ENCODE data around the gene MAG. TPM values are rescaled to one million over a fixed set of nuclear protein-coding genes. Genes with fewer than 3 reads are reported as not detected.

MAG gene
- total and polyA plus RNA-seq, 10 of the 15 experiments (the other 5 are each of a cell fraction or from before 2014, with no cell fraction given): 0.03 to 0.82 (median 0.17) TPM; not detected in 2

- TF ChIP-seq, protein P1, sequence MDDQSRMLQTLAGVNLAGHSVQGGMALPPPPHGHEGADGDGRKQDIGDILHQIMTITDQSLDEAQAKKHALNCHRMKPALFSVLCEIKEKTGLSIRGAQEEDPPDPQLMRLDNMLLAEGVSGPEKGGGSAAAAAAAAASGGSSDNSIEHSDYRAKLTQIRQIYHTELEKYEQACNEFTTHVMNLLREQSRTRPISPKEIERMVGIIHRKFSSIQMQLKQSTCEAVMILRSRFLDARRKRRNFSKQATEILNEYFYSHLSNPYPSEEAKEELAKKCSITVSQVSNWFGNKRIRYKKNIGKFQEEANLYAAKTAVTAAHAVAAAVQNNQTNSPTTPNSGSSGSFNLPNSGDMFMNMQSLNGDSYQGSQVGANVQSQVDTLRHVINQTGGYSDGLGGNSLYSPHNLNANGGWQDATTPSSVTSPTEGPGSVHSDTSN (IDR thresholded peaks at IDR 0.05; ENCODE audit: insufficient replicate concordance, low read depth, low read length): no peak
- no peak for TF ChIP-seq ETV6 (conservative IDR thresholded peaks at IDR 0.05 in 1 of 2, IDR thresholded peaks at IDR 0.05 in 1 of 2; ENCODE audit: borderline replicate concordance in 1 of 2, low read depth in 1 of 2)
- TF ChIP-seq ZNF384 (IDR thresholded peaks at IDR 0.05; ENCODE audit: borderline replicate concordance, low read depth, low read length): no peak
- no peak for TF ChIP-seq RB1 (IDR thresholded peaks at IDR 0.05; ENCODE audit: borderline replicate concordance)
- no peak for TF ChIP-seq ZNF274 (IDR thresholded peaks at IDR 0.05; ENCODE audit: insufficient read depth, insufficient read length)
- TF ChIP-seq IKZF2 (IDR thresholded peaks at IDR 0.05): no peak
- TF ChIP-seq CTCF (IDR thresholded peaks at IDR 0.05 in 2 of 3, conservative IDR thresholded peaks at IDR 0.05 in 1 of 3; ENCODE audit: control insufficient read depth in 2 of 3, extremely low read depth in 1 of 3, insufficient read depth in 1 of 3, low read depth in 3 of 3, low read length in 3 of 3): no peak
- no peak for TF ChIP-seq WRNIP1 (IDR thresholded peaks at IDR 0.05; ENCODE audit: borderline replicate concordance, low read depth, low read length)
- TF ChIP-seq MTA3 (IDR thresholded peaks at IDR 0.05; ENCODE audit: borderline replicate concordance, low read length): no peak
- no peak for TF ChIP-seq LARP7 (IDR thresholded peaks at IDR 0.05)
- TF ChIP-seq, protein P2, sequence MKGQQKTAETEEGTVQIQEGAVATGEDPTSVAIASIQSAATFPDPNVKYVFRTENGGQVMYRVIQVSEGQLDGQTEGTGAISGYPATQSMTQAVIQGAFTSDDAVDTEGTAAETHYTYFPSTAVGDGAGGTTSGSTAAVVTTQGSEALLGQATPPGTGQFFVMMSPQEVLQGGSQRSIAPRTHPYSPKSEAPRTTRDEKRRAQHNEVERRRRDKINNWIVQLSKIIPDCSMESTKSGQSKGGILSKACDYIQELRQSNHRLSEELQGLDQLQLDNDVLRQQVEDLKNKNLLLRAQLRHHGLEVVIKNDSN (IDR thresholded peaks at IDR 0.05; ENCODE audit: borderline replicate concordance, extremely low read length, insufficient read depth, low read depth, low read length): no peak
- no peak for TF ChIP-seq ZNF217 (IDR thresholded peaks at IDR 0.05)
- TF ChIP-seq ZSCAN29 (IDR thresholded peaks at IDR 0.05): no peak
- TF ChIP-seq BHLHE40 (IDR thresholded peaks at IDR 0.05; ENCODE audit: borderline replicate concordance in 1 of 2, low read depth in 2 of 2, low read length in 1 of 2): no peak
- TF ChIP-seq RUNX3 (IDR thresholded peaks at IDR 0.05; ENCODE audit: low read length): no peak
- no peak for TF ChIP-seq IRF4 (IDR thresholded peaks at IDR 0.05; ENCODE audit: low read depth, low read length)
- 0 out of 2 replicates have a peak, but pooled peaks have one; percentile 24 for TF ChIP-seq ZNF207 (IDR thresholded peaks at IDR 0.05; ENCODE audit: borderline replicate concordance)
- no peak for TF ChIP-seq NBN (IDR thresholded peaks at IDR 0.05)
- no peak for TF ChIP-seq STAT1 (conservative IDR thresholded peaks at IDR 0.05)
Measured at GRCh38 chr19:35267353-35267817, 24.6 kb upstream of the MAG start (continued).

Measured in GM12878 (cell line).